H1 (cell line): ENCODE data around the gene WBP1. TPM values are rescaled to one million over a fixed set of nuclear protein-coding genes. Genes with fewer than 3 reads are reported as not detected.

Experiments
- CTCF ChIA-PET: fragments of 300-600 bp; sonication (Branson Sonifier 250); formaldehyde crosslinking; loops from one replicate; lab custom pipeline; 2021; ENCODE audit not compliant: partially characterized antibody; lab: Charles Lee
- POLR2A ChIA-PET: fragments of 300-600 bp; sonication (Branson Sonifier 250); formaldehyde crosslinking; loops from one replicate; lab custom pipeline; 2021; ENCODE audit warnings: inconsistent platforms; ENCODE audit not compliant: partially characterized antibody; lab: Charles Lee
- DNase-seq, 2 experiments: peaks; one replicate each; pipeline versions ENCODE4 v3.0.0 to v3.0.0-alpha.2; 2010 to 2022; ENCODE audit warnings: low spot score in 2 of 2, low read depth in 1 of 2, mixed read lengths in 1 of 2
- FAIRE-seq: peaks from 2 replicates; lab custom pipeline; 2011; peaks lifted over from hg19 to GRCh38; lab: Jason Lieb, UNC
- H2AFZ ChIP-seq: 2 replicates; pipeline ENCODE4 v1.8.1; 2012; ENCODE audit warnings: low read length, inconsistent platforms
- H2AK5ac ChIP-seq: 2 replicates; pipeline ENCODE4 v1.6.1; 2013; ENCODE audit warnings: low read depth, low read length
- H2BK120ac ChIP-seq: replicated peaks from 2 replicates; pipeline ENCODE3; 2013; ENCODE audit warnings: low read depth, low read length, inconsistent platforms
- H2BK12ac ChIP-seq: 2 replicates; pipeline ENCODE4 v1.6.1; 2013; ENCODE audit warnings: low read depth, low read length
- H2BK15ac ChIP-seq: 2 replicates; pipeline ENCODE4 v1.6.1; 2013; ENCODE audit warnings: low read length
- H2BK20ac ChIP-seq: 2 replicates; pipeline ENCODE4 v1.6.1; 2013; ENCODE audit warnings: low read length
- H2BK5ac ChIP-seq: 2 replicates; pipeline ENCODE4 v1.6.1; 2013; ENCODE audit warnings: low read depth, low read length
- H3K14ac ChIP-seq: 2 replicates; pipeline ENCODE4 v1.6.1; 2013; ENCODE audit warnings: inconsistent platforms; ENCODE audit not compliant: insufficient read length
- H3K18ac ChIP-seq: 2 replicates; pipeline ENCODE4 v1.6.1; 2013; ENCODE audit warnings: low read length; ENCODE audit errors: extremely low read depth
- H3K23ac ChIP-seq: 2 replicates; pipeline ENCODE4 v1.6.1; 2013; ENCODE audit warnings: inconsistent platforms; ENCODE audit not compliant: insufficient read length
- H3K23me2 ChIP-seq: 2 replicates; pipeline ENCODE4 v1.6.1; 2013; ENCODE audit warnings: low read depth, low read length
- H3K27ac ChIP-seq: 2 replicates; pipeline ENCODE4 v1.6.1; 2011; ENCODE audit warnings: low read depth, low read length, inconsistent platforms
- H3K27me3 ChIP-seq, 4 experiments: replicated peaks in 1 of 4; 1 replicate in 1 of 4; 2 replicates in 3 of 4; pipeline versions ENCODE4 v1.6.1 to v1.8.1; 2011 to 2013; ENCODE audit warnings: low read length in 3 of 4, mild to moderate bottlenecking in 3 of 4, inconsistent platforms in 2 of 4, mixed read lengths in 2 of 4, moderate library complexity in 1 of 4; ENCODE audit not compliant: control insufficient read depth in 3 of 4, insufficient read depth in 3 of 4; ENCODE audit errors: extremely low read depth in 1 of 4
- H3K36me3 ChIP-seq, 4 experiments: 2 replicates each; pipeline versions ENCODE4 v1.6.1 to v1.8.1; 2011 to 2013; ENCODE audit warnings: mild to moderate bottlenecking in 4 of 4, low read length in 3 of 4, moderate library complexity in 2 of 4, control low read depth in 1 of 4, inconsistent platforms in 1 of 4; ENCODE audit not compliant: insufficient read depth in 4 of 4, control insufficient read depth in 2 of 4
- H3K4ac ChIP-seq: replicated peaks from 2 replicates; pipeline ENCODE3; 2013; ENCODE audit warnings: low read length, low read depth, mixed read lengths, inconsistent platforms; ENCODE audit not compliant: insufficient read length
- H3K4me1 ChIP-seq, 4 experiments: replicated peaks in 1 of 4; 1 replicate in 1 of 4; 2 replicates in 3 of 4; pipeline versions ENCODE4 v1.6.1 to v1.8.1; 2011 to 2013; ENCODE audit warnings: low read length in 3 of 4, inconsistent platforms in 2 of 4, mixed read lengths in 1 of 4; ENCODE audit not compliant: insufficient read depth in 4 of 4, control insufficient read depth in 3 of 4
- H3K4me2 ChIP-seq, 2 experiments: 2 replicates each; pipeline versions ENCODE4 v1.6.1 to v1.8.1; 2011 to 2013; ENCODE audit warnings: low read depth in 2 of 2, low read length in 2 of 2, control low read depth in 1 of 2, inconsistent platforms in 1 of 2, mild to moderate bottlenecking in 1 of 2; ENCODE audit not compliant: insufficient read depth in 1 of 2
- H3K4me3 ChIP-seq, 4 experiments: fragments of 200-600, 300-600 bp in 1 of 4; sonication (generic), shearing (Covaris generic), sonication (Bioruptor Twin) in 1 of 4; 2 replicates each; pipeline versions ENCODE4 v1.5.1 to v1.8.1; 2011 to 2016; ENCODE audit warnings: low read length in 4 of 4, low read depth in 3 of 4, control low read depth in 2 of 4, inconsistent platforms in 2 of 4, mild to moderate bottlenecking in 2 of 4, mixed read lengths in 1 of 4, moderate library complexity in 1 of 4; ENCODE audit not compliant: insufficient read depth in 2 of 4; ENCODE audit errors: extremely low read depth in 1 of 4
- H3K56ac ChIP-seq: replicated peaks from 2 replicates; pipeline ENCODE3; 2013; ENCODE audit warnings: low read depth, mild to moderate bottlenecking, mixed read lengths, low read length, inconsistent platforms; ENCODE audit not compliant: insufficient read length
- H3K79me1 ChIP-seq: 2 replicates; pipeline ENCODE4 v1.6.1; 2013; ENCODE audit warnings: low read depth, low read length, control low read depth
- H3K79me2 ChIP-seq, 2 experiments: 2 replicates each; pipeline versions ENCODE4 v1.6.1 to v1.8.1; 2012 to 2013; ENCODE audit warnings: low read length in 2 of 2, mild to moderate bottlenecking in 2 of 2, inconsistent platforms in 1 of 2; ENCODE audit not compliant: insufficient read depth in 2 of 2, control insufficient read depth in 1 of 2
- H3K9ac ChIP-seq, 4 experiments: replicated peaks in 1 of 4; 1 replicate in 1 of 4; 2 replicates in 3 of 4; pipeline versions ENCODE4 v1.6.1 to v1.8.1; 2011 to 2013; ENCODE audit warnings: low read depth in 3 of 4, low read length in 3 of 4, control low read depth in 2 of 4, mild to moderate bottlenecking in 2 of 4, moderate library complexity in 2 of 4, inconsistent platforms in 1 of 4; ENCODE audit errors: extremely low read depth in 1 of 4
- H3K9me3 ChIP-seq, 2 experiments: 2 replicates each; pipeline versions ENCODE4 v1.6.1 to v1.8.1; 2012 to 2013; ENCODE audit warnings: mild to moderate bottlenecking in 2 of 2, moderate library complexity in 2 of 2, control low read depth in 1 of 2, inconsistent platforms in 1 of 2, low read depth in 1 of 2, low read length in 1 of 2, mixed read lengths in 1 of 2; ENCODE audit not compliant: insufficient read depth in 2 of 2
- H4K20me1 ChIP-seq, 2 experiments: replicated peaks in 1 of 2; 2 replicates each; pipeline versions ENCODE3 to v1.8.1; 2011 to 2013; ENCODE audit warnings: inconsistent platforms in 2 of 2, low read length in 2 of 2, mild to moderate bottlenecking in 1 of 2; ENCODE audit not compliant: insufficient read depth in 2 of 2, control insufficient read depth in 1 of 2
- H4K5ac ChIP-seq: 2 replicates; pipeline ENCODE4 v1.6.1; 2013; ENCODE audit warnings: low read length, low read depth, mixed read lengths, inconsistent platforms; ENCODE audit not compliant: insufficient read length
- H4K8ac ChIP-seq: 2 replicates; pipeline ENCODE4 v1.8.0; 2013; ENCODE audit warnings: mild to moderate bottlenecking, moderate library complexity, low read length, inconsistent platforms; ENCODE audit not compliant: insufficient read depth; ENCODE audit errors: extremely low read depth
- H4K91ac ChIP-seq: replicated peaks from 2 replicates; pipeline ENCODE3; 2013; ENCODE audit warnings: low read length, mixed read lengths, inconsistent platforms; ENCODE audit not compliant: insufficient read length
- CHD2 ChIP-seq: IDR thresholded peaks from 2 replicates; pipeline ENCODE4 v1.6.1; 2012; ENCODE audit warnings: low read length, improper control_type of control experiment
- EZH2 ChIP-seq: fragments of 200-600 bp; sonication (generic); IDR thresholded peaks from 2 replicates; pipeline ENCODE4 v1.7.1; 2012; ENCODE audit warnings: low read depth, mild to moderate bottlenecking, moderate library complexity, low read length, inconsistent platforms; ENCODE audit not compliant: severe bottlenecking
- GTF2F1 ChIP-seq: IDR thresholded peaks from 2 replicates; pipeline ENCODE4 v1.6.1; 2012; ENCODE audit warnings: low read depth, low read length, improper control_type of control experiment, borderline replicate concordance
- POU5F1 ChIP-seq: IDR thresholded peaks from 2 replicates; pipeline ENCODE4 v1.6.1; 2011; ENCODE audit warnings: low read depth, mild to moderate bottlenecking, low read length, moderate library complexity
- RBBP5 ChIP-seq: IDR thresholded peaks from 2 replicates; pipeline ENCODE4 v1.7.1; 2012; ENCODE audit warnings: low read depth, mild to moderate bottlenecking, inconsistent platforms, low read length, moderate library complexity, borderline replicate concordance
- TCF12 ChIP-seq: IDR thresholded peaks from 2 replicates; pipeline ENCODE4 v1.6.1; 2011; ENCODE audit warnings: low read depth, mild to moderate bottlenecking, low read length
- YY1 ChIP-seq: IDR thresholded peaks from 2 replicates; pipeline ENCODE4 v1.6.1; 2011; ENCODE audit warnings: low read depth, mild to moderate bottlenecking, low read length
- WGBS, 2 experiments: shearing (Covaris generic) in 1 of 2; methylation state at CpG; one replicate each; pipeline versions ENCODE4 v1.1.6 to v1.1.7; 2013 to 2015; ENCODE audit warnings: low lambda C conversion rate in 2 of 2, mixed read lengths in 2 of 2, inconsistent platforms in 1 of 2, low coverage in 1 of 2, missing lambda C conversion rate in 1 of 2; ENCODE audit not compliant: insufficient replicate concordance in 2 of 2, insufficient coverage in 1 of 2, insufficient read length in 1 of 2; ENCODE audit errors: extremely low coverage in 1 of 2, missing lambda C conversion rate in 1 of 2; 5-methylcytosine and 5-hydroxymethylcytosine counted together
- long read RNA-seq, 2 experiments: library from RNA in 1 of 2; library from capped mRNA in 1 of 2; stranded (forward); transcript quantifications; one replicate each; pipeline ENCODE4 v2.0.0, GENCODE V29; 2021; ENCODE audit warnings: inconsistent platforms in 1 of 2
- polyA minus RNA-seq, 3 experiments: library from RNA; depleted of rRNA, polyadenylated mRNA; stranded (reverse); fragments of >200 nt; gene quantifications; 1 replicate in 2 of 3; 2 replicates in 1 of 3; pipeline ENCODE4 v1.2.3, GENCODE V29; 2011
- polyA plus RNA-seq, 7 experiments: library from polyadenylated mRNA; depleted of rRNA in 3 of 7; stranded (reverse) in 5 of 7; unstranded in 2 of 7; fragments of >200 nt in 5 of 7; fragments of 200-250 nt in 2 of 7; gene quantifications; 1 replicate in 5 of 7; 2 replicates in 1 of 7; 4 replicates in 1 of 7; pipeline versions ENCODE4 v1.2.1 to v1.2.3, GENCODE V29; 2011 to 2013; ENCODE audit warnings: missing spikeins in 2 of 7, mixed read lengths in 2 of 7
- total RNA-seq: library from RNA; stranded (reverse); fragmentation: NEBNext Ultra II Directional; extraction: Animal tissue kit (Norgen Biotek cat#: 25700); gene quantifications from 2 replicates; pipeline ENCODE4 v1.2.1, GENCODE V29; 2021

WBP1 gene
- total RNA-seq: 51.4 and 57.2 TPM in 2 replicates
- 190 and 301 TPM in 2 replicates for polyA plus RNA-seq (2011; rRNA removed)
- 175 TPM for polyA plus RNA-seq (2011; cell fraction: cytosol; rRNA removed)
- 272 TPM for polyA plus RNA-seq (2011; cell fraction: nucleus; rRNA removed)
- 50.7 to 95.9 TPM (median 93.3 TPM) in 4 replicates for polyA plus RNA-seq (2012, experiment 1 of 2)
- 110 TPM for polyA plus RNA-seq (2012, experiment 2 of 2)
- polyA plus RNA-seq (2013, experiment 1 of 2): 78.6 TPM
- 78.5 TPM for polyA plus RNA-seq (2013, experiment 2 of 2)
- 46.4 and 69.1 TPM in 2 replicates for polyA minus RNA-seq (2011; rRNA and poly(A)+ RNA removed)
- polyA minus RNA-seq (2011; cell fraction: cytosol; rRNA and poly(A)+ RNA removed): 18.4 TPM
- 59.0 TPM for polyA minus RNA-seq (2011; cell fraction: nucleus; rRNA and poly(A)+ RNA removed)
- long read RNA-seq, experiment 1, transcript WBP1-201 (4 exons, 1,294 nt): major isoform, 43 of 64 reads
- long read RNA-seq, experiment 1, partial matches to known transcripts: 11 of 64 reads
- long read RNA-seq, experiment 1, other reads (novel, unspliced or antisense): 3 of 64 reads
- long read RNA-seq, experiment 2, transcript WBP1-208 (4 exons, 765 nt): minor isoform, 7 of 77 reads
- long read RNA-seq, experiment 2, transcript WBP1-201 (4 exons, 1,294 nt): major isoform, 62 of 77 reads
- long read RNA-seq, experiment 2, partial matches to known transcripts: 4 of 77 reads
- long read RNA-seq, experiment 2, other reads (novel, unspliced or antisense): 3 of 77 reads

DNA sequence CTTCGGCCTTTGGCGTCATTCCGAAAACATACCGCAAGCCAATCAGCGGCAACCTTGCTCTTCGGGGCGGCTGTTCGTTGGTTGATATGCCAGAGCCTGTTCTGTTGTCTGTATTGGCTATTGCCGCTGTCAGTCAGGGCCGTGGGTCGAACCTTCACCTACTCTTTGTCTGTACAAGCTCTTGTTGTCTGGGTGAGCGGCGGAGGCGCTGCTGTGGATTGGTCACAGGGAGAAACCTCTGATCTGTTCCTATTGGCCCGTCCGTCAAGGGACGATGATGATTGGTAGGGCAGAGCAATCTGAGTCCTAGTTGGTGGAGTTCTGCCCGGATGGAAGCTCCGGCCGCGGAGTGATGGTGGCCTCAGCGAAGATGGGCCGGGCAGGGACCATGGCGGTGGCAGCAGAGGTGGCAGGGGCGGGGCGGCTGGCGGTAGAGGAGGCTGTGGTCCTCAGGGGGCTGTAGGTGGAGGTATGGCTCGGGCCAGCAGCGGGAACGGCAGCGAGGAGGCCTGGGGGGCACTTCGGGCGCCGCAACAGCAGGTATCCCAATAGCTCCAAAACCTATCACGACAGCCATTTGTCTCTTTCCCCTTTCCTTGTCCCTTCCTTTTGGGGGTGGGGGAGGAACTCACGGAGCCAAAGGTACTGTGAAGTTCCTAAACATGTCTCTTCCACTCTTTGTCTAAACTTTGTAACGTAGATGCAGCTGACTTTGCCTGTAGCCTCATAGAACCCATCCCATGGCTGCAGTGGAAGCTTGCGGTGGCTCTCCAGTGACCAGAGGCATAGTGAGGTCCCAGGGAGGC is at the start of gene WBP1:
Gene WBP1, plus strand, starts transcription at position 307 of the 806 bp plus-strand sequence. Its CDS starts 165 bp downstream, at position 472.
- H3K4me2 ChIP-seq: peak within 1 kb of the TSS; percentile 91 to 93
- no peak within 1 kb of the TSS for H3K23ac ChIP-seq
- H4K5ac ChIP-seq: peak within 1 kb of the TSS; percentile 81
- no peak within 1 kb of the TSS for H3K14ac ChIP-seq
- FAIRE-seq: peak; percentile 89
- H2BK120ac ChIP-seq: peak within 1 kb of the TSS; percentile 85
- peaks cover 0 to 12% (median 2%) of the 10 kb centered on the region in 4 experiments; a peak in 4 of 8 replicates for H3K36me3 ChIP-seq
- no peaks in the 10 kb centered on the region for H3K27me3 ChIP-seq
- H4K91ac ChIP-seq: peak within 1 kb of the TSS; percentile 93
- POLR2A ChIA-PET: interaction anchor here (0.6 to 10.5 kb wide), 27 partner anchors 9 to 377 kb away, joined by 3 to 89 read pairs (median 4); partner anchors contain the start of genes AUP1, C2orf81, CCDC142 and MRPL53
- peak within 1 kb of the TSS; percentile 37; the same call in 1 of the 2 replicates for H2BK15ac ChIP-seq
- H2AK5ac ChIP-seq: 0 out of 2 replicates have a peak within 1 kb of the TSS, but pooled peaks have one; percentile 13
- peaks cover 16% of the 10 kb centered on the region; the same call in 1 of the 2 replicates for H3K23me2 ChIP-seq
- H4K20me1 ChIP-seq: no peaks in the 10 kb centered on the region
- H4K8ac ChIP-seq: peak within 1 kb of the TSS; percentile 96
- no peak within 1 kb of the TSS for H2BK20ac ChIP-seq
- CTCF ChIA-PET: interaction anchor here (0.8 to 10.5 kb wide), 8 partner anchors 14 to 190 kb away, joined by 3 to 86 read pairs (median 12); partner anchors contain the start of genes CCDC142, MRPL53 and TTC31
- 1% methylated on average over 25 of the region's 38 CpGs; no CpG with 5 or more reads in 1 of the 2 experiments for WGBS, 2 experiments
- H3K79me1 ChIP-seq: no peaks in the 10 kb centered on the region; the same call in 1 of the 2 replicates
- peak within 1 kb of the TSS; percentile 95 for H3K27ac ChIP-seq
- H3K9ac ChIP-seq: peak within 1 kb of the TSS; percentile 90 to 98 (median 94)
- peak within 1 kb of the TSS; percentile 82; the same call in 1 of the 2 replicates for H2BK12ac ChIP-seq
- H3K56ac ChIP-seq: peak within 1 kb of the TSS; percentile 70
- peak; percentile 98 to 100 for DNase-seq
- peaks cover 0 to 9% of the 10 kb centered on the region in 2 experiments; a peak in 1 of 4 replicates for H3K79me2 ChIP-seq
- peak within 1 kb of the TSS; percentile 96; the same call in 1 of the 2 replicates for H3K18ac ChIP-seq
- H3K4me1 ChIP-seq: peaks cover 0 to 10% (median 2%) of the 10 kb centered on the region in 4 experiments; a peak in 5 of 7 replicates
- peak within 1 kb of the TSS; percentile 94 for H2BK5ac ChIP-seq
- no peaks in the 10 kb centered on the region for H3K9me3 ChIP-seq
- H2AFZ ChIP-seq: peak within 1 kb of the TSS; percentile 43; the same call in 1 of the 2 replicates
- peak within 1 kb of the TSS; percentile 94 for H3K4ac ChIP-seq
- H3K4me3 ChIP-seq: peak within 1 kb of the TSS; percentile 83 to 99 (median 98)
- TF ChIP-seq RBBP5 (no peak), YY1 (peak; percentile 72; the same call in 1 of the 2 replicates), GTF2F1 (no peak), EZH2 (no peak), POU5F1 (no peak), TCF12 (no peak), CHD2 (peak; percentile 86)
